Measurements from ENCODE around the gene CD81. TPM values are rescaled to one million over a fixed set of nuclear protein-coding genes. Genes with fewer than 3 reads are reported as not detected.

The CD81 gene
- total RNA-seq, 4 donors from 2014 or later, result 110 to 265 (median 125) TPM

DNA sequence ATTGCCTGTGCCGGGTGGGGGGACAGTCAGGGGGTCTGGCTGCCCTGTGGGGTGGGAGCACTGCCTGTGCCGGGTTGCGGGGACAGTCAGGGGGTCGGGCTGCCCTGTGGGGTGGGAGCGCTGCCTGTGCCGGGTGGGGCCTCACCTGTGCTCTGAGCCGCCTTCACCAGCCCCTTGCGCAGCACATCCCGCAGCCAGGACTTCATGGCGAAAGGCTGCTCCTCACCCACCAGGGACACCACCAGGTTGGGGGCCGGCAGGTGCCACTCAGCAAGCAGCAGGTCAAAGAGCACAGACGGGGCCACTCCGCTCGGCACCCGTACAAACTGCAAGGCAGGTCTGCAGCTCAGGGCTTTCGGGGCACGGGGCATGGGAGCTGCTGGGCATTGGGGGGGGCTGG lies 44.9 kb downstream of the CD81 start:
- Histone ChIP-seq H3K27ac (no peak overlapping the region), H3K4me1 (peaks cover 0 to 18% (median 11%) of the 10 kb centered on the region in 3 donors), H3K27me3 (peaks cover 0 to 46% (median 0%) of the 10 kb centered on the region in 4 donors), H3K9me3 (no peaks in the 10 kb centered on the region), H3K4me3 (no peak overlapping the region), H3K36me3 (no peaks in the 10 kb centered on the region)
- TF ChIP-seq, protein P1, sequence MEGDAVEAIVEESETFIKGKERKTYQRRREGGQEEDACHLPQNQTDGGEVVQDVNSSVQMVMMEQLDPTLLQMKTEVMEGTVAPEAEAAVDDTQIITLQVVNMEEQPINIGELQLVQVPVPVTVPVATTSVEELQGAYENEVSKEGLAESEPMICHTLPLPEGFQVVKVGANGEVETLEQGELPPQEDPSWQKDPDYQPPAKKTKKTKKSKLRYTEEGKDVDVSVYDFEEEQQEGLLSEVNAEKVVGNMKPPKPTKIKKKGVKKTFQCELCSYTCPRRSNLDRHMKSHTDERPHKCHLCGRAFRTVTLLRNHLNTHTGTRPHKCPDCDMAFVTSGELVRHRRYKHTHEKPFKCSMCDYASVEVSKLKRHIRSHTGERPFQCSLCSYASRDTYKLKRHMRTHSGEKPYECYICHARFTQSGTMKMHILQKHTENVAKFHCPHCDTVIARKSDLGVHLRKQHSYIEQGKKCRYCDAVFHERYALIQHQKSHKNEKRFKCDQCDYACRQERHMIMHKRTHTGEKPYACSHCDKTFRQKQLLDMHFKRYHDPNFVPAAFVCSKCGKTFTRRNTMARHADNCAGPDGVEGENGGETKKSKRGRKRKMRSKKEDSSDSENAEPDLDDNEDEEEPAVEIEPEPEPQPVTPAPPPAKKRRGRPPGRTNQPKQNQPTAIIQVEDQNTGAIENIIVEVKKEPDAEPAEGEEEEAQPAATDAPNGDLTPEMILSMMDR (IDR thresholded peaks at IDR 0.05), result no peak
- TF ChIP-seq POLR2A (IDR thresholded peaks at IDR 0.05), result no peak
- DNase-seq, result no peak
- intact Hi-C loops (cut with DNase I), result loop anchor here (2.0 kb wide), 2 partner anchors 117 to 227 kb away; no protein-coding TSS in a partner anchor
- 67% methylated on average over 3 of the region's 17 CpGs; no CpG with 5 or more reads in 1 of the 2 donors for WGBS, 2 donors

- Histone ChIP-seq H3K36me3 (no peaks in the 10 kb centered on the region), H3K27me3 (peaks cover 0 to 48% (median 0%) of the 10 kb centered on the region in 4 donors), H3K9me3 (no peaks in the 10 kb centered on the region), H3K4me1 (peaks cover 0 to 24% (median 11%) of the 10 kb centered on the region in 3 donors), H3K27ac (no peak overlapping the region), H3K4me3 (no peak overlapping the region)
- no peak for DNase-seq
- WGBS, 2 donors, result 80 to 81% methylated on average over 5 to 8 of the region's 14 CpGs
- TF ChIP-seq, protein P1 (IDR thresholded peaks at IDR 0.05), result no peak
- TF ChIP-seq POLR2A (IDR thresholded peaks at IDR 0.05), result no peak
- intact Hi-C loops (cut with DNase I), result no loop called here
These were observed 45.5 kb downstream of the CD81 start for GRCh38 chr11:2422461-2423156.

DNA sequence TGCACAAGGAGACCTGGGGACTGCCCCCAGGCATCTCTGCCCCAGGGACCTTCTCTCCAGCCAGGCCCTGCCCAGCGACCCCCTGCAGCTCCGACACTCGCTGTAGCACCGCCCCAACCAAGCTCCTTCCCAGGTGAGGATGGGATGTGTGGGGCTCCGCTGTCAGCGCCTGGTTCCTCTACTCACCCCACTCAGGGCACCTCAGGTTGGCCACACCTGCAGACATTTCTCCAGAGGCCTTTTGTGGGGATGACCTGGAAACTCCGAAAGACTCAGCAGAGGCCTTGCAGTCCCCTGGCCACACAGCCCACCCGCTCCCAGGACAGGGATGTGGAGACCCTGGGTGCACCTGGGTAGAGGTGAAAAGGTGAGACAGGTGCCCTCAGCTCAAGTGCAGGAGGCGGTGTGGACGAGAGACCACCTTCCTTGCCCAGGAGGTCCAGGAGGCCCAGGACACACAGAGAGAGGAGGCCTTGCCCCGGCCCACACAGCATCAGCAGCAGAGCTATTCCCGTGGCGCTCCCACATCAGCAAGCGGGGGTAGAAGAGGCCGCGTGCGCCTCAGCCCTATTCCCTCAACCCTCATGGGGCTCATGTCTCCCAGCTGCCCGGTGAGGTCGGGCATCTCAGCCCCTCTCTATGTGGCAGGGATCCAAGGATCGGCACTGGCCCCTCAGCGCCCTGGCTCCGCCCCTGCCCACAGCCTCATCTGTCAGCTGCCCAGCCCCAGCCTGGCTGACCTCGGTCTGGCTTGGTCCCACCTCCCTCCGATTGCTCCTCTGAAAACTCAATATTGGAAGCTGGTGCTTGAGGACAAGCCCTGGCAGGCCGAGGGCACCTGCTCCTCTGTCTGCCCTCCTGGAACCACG lies 46.3 kb downstream of the CD81 start:
- intact Hi-C loops (cut with DNase I), result no loop called here
- H3K4me3 ChIP-seq, result no peak overlapping the region
- TF ChIP-seq, protein P1 (IDR thresholded peaks at IDR 0.05), result no peak
- TF ChIP-seq POLR2A (IDR thresholded peaks at IDR 0.05), result no peak
- H3K4me1 ChIP-seq, result peaks cover 0 to 24% (median 11%) of the 10 kb centered on the region in 3 donors
- no peak for DNase-seq
- no peak overlapping the region for H3K27ac ChIP-seq
- 77% methylated on average over 20 of the region's 26 CpGs; no CpG with 5 or more reads in 1 of the 2 donors for WGBS, 2 donors
- no peaks in the 10 kb centered on the region for H3K9me3 ChIP-seq
- H3K36me3 ChIP-seq, result no peaks in the 10 kb centered on the region
- H3K27me3 ChIP-seq, result peaks cover 0 to 48% (median 0%) of the 10 kb centered on the region in 4 donors

- H3K4me1 ChIP-seq, result peaks cover 0 to 19% (median 9%) of the 10 kb centered on the region in 3 donors
- WGBS, 2 donors, result 71 to 86% methylated on average over 6 to 8 of the region's 28 CpGs
- no peak overlapping the region for H3K4me3 ChIP-seq
- no peak for DNase-seq
- TF ChIP-seq, protein P1 (IDR thresholded peaks at IDR 0.05), result no peak
- TF ChIP-seq POLR2A (IDR thresholded peaks at IDR 0.05), result no peak
- H3K36me3 ChIP-seq, result no peaks in the 10 kb centered on the region
- no peak overlapping the region for H3K27ac ChIP-seq
- peaks cover 0 to 46% (median 0%) of the 10 kb centered on the region in 4 donors for H3K27me3 ChIP-seq
- intact Hi-C loops (cut with DNase I), result loop anchor here (5.0 kb wide), 1 partner anchor 462 kb away; the partner anchor contains the start of gene CDKN1C
- no peaks in the 10 kb centered on the region for H3K9me3 ChIP-seq
These were observed 47.8 kb downstream of the CD81 start for GRCh38 chr11:2424811-2425495.
